Kidney tubule cell (primary cell): Measurements from ENCODE around the gene CHIC2.
A peak's percentile ranks its signal among the peaks of the same experiment; 100 is the strongest.
"Not testable (repeated sequence)": the region's sequence is repeated elsewhere in the genome, so short reads cannot be mapped to it uniquely, and the experiment has no call there.

ENCODE experiments used
- DNase-seq: peaks from one replicate; pipeline ENCODE4 v3.0.0-alpha.2; 2018; ENCODE audit warnings: low spot score

CHIC2 gene

DNA sequence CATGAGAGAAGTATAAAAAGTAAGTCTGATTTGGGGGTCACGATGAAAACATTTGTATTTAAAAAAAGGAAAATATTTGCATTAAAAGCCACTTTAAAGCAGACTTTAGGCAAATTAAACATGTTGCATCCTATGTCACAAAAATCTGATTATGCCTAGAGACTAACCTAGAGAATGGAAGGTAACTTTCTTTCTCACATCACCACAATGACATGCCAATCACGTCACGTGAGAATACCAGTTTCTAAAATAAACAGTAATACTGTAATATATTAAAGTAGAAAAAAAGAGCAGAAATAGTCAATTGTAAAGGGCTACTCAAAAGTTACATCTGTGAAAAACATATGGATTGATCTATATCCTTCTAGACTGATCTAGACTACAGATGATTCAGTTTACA, 3.3 kb downstream of the CHIC2 start:
- DNase-seq, result no peak

DNA sequence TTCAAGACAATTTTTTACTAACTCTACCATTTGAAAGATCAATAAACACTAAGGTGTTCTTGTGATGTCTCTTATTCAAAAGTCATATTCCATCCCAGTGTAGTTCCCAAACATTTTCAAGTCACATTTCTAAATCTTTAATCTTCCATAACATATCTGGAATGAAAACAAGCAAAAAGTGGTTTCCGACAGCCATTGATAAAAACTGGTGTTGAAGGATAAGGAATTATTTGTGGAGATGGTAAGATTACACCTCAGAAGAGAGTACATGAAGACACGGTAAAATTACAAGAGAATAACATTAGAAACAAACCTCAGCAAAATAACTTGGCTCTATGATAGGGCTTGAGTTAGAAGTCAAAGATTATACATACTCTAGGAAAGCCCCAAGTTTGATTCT, 4.3 kb downstream of the CHIC2 start:
- DNase-seq, result no peak

DNA sequence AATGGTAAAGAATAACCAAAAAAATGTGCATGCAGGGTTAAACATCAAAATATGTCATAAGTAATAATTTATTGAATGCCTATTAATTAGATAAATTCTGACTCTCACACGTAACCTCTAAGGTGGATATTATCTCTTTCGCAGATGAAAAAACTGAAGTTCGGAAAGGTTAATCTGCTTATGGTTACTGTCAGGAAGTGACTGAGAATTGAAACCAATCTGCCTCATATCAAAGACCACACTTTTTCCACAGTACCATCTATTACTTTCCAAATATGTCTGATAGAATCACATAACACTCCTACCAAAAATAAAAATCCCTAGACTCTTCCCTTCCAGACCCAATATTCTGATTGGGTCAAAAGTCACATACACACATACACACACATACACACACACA, 6.2 kb downstream of the CHIC2 start:
- no peak for DNase-seq

DNA sequence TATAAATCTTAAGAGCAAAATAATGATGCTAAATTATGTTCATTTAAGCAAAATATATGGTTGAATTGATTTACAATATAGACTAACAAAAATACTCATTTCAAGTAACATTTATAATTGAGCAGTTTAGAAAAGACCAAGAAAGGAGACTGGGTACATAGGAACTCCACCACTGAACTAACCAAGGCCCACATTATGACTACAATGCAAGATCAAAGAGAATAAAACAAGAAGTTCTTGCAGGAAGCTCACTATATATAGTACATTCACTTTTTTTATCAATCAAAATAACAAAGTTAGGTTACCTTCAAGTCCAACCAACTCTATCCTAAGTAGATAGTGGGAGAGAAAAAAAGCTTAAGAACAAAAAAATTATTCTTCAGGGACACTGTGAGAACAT, 8.0 kb downstream of the CHIC2 start:
- no peak for DNase-seq

DNA sequence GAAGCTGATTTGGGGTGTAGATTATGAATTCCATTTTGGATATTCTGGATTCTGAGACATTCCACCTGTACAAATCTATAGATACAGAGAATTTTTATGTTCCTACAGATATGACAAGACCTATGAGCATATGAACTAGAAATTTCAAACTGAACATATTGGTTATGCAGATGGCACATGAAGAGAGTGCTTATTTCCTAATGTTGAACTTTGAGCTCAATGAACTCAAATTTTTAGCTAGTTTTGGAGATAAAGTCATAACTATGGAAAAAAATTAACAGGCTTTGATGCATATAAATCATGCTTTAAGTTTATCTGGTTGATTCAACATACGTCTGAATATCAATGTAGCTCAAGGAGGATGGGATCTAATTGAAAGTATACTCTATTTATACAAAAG, 8.9 kb downstream of the CHIC2 start:
- no peak for DNase-seq

DNA sequence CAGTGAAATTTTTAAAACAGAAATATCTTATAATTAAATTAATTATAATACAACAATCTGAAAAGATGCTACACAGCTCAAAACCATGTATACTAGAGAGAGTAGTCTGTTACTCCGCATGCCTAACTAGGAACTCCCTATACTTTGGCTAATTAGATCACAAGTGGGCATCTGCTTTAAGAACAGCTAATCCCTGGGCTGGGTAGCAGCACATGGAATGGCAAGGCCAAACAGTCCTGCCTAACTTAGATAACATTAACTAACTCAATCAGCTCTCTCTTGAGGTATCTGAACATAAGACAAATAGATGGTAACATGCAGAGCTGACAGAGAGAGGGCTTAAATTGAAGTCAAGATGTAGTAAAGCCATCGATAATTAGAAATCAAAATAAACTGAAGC, 9.9 kb downstream of the CHIC2 start:
- DNase-seq, result no peak

DNA sequence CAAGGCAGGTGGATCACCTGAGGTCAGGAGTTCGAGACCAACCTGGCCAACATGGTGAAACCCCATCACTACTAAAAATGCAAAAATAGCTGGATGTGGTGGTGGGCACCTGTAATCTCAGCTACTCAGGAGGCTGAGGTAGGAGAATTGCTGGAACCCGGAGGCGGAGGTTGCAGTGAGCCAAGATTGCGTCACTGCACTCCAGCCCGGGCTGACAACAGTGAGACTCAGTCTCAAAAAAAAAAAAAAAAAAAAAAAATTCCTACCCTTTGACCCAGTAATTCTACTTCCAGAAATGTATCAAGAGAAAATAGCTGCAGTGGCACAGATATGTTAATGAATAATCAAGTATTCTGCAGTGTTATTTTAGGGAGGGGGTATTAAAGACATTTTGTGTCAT, 11.1 kb downstream of the CHIC2 start:
- not testable (repeated sequence) for DNase-seq

DNA sequence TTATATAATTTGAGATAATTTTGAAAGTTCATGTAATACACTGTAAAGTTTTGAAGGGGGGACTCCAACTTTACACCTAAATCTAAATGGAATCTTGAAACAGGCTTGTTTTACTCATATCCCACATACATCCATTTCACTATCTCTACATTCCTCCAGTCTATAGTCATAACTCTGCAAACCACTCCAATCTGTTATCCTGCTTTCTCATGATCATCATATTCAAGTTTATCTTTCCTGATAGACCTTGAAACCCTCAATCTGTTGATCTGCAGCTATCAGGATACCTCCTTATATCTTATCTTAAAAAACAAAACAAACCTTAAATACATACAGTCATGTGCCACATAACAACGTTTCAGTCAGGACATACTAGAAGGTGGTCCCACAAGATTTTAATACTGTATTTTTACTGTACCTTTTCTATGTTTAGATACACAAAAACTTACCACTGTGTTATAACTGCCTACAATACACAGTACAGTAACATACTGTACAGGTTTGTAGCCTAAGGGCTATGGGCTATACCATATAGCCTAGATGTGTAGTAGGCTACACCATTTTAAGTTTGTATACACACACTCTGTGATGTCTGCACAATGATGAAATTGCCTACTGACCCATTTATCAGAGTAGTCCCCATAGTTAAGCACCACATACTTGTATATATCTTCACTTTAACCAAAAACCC, 14.0 kb downstream of the CHIC2 start:
- DNase-seq, result peak; percentile 23

DNA sequence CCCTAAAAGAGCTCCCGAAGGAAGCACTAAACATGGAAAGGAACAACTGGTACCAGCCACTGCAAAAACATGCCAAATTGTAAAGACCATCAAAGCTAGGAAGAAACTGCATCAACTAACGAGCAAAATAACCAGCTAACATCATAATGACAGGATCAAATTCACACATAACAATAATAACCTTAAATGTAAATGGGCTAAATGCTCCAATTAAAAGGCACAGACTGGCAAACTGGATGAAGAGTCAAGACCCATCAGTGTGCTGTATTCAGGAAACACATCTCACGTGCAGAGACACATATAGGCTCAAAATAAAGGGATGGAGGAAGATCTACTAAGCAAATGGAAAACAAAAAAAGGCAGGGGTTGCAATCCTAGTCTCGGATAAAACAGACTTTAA, 20.8 kb downstream of the CHIC2 start:
- DNase-seq, result not testable (repeated sequence)

DNA sequence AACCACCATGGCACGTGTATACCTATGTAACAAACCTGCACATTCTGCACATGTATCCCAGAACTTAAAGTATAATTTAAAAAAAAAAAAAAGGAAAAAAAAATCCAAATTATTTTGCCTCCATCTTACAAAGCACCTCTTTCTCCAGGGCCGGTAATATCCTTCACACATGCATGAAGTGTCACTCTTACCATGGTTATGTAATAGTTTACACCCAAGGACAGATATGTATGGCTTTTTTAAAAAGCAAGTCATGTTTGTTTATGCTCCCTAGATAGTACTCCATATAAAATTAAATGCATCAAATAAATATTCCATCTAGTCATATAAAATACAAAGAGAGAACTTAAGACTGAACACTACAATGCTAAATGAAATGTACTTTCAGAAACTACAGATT, 22.5 kb downstream of the CHIC2 start:
- no peak for DNase-seq

DNA sequence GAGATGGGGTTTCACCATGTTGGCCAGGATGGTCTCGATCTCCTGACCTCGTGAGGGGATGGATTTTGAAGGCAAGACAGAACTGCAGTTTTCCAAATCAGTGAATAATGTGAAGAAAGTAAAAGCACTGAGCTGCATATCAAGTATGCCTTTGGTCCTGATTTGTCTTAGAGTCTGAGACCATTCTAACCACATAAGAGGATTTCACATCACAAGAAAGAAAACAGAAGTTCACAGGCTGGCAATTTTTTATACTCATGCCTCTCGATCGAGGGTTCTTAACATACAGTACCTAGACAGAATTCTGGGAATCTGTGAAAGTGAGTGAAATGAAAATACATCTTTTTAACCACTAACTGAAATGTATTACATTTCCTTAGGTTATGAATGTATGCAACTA, 23.3 kb downstream of the CHIC2 start:
- DNase-seq, result no peak

DNA sequence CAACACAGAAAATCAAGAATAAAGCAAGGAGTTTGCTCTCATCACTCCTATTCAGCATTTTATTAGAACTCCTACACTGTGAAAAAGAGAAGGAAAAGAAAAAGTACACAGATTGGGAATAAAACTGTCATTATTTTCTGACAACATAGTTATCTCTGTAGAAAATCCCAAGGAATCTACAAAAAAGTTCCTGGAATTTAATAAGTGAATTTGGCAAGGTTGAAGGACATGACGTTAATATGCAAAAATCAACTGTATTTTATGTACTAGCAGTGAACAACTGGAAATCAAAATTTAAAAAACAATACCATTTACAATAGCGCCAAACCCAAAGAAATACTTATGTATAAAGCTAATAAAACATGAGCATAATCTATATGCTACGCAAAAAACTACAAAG, 26.3 kb downstream of the CHIC2 start:
- DNase-seq, result no peak

DNA sequence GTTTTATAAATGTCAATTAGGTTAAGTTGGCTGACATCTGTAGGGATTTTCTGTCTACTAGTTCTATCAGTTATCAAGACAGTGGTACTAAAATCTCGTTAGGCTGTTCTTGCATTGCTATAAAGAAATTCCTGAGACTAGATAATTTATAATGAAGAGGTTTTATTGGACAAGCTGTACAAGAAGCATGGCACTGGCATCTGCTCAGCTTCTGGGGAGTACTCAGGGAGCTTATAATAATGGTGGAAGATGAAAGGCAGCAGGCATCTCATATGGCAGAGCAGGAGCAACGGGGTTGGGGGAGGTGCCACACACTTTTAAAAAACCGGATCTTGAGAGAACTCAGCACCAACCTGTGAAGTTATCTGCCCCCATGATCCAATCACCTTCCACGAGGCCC, 28.2 kb downstream of the CHIC2 start:
- DNase-seq, result no peak

DNA sequence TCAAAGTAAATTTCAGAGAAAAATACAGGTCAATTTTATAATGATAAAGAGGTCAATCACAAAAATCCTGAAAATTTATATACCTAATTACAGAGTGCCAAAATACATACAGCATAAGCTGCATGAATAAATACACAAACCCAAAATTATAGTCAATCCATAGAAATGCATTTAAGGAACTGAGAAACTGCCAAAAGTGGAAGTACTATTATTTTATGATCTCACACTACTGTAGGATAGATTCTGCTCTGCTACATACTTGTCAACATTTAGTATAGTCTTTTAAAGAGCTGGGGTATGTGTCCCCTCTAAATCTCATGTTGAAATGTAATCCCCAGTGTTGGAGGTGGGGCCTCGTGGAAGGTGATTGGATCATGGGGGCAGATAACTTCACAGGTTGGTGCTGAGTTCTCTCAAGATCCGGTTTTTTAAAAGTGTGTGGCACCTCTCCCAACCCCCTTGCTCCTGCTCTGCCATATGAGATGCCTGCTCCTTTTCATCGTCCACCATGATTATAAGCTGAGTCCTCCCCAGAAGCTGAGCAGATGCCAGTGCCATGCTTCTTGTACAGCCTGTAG, 31.8 kb downstream of the CHIC2 start:
- no peak for DNase-seq

DNA sequence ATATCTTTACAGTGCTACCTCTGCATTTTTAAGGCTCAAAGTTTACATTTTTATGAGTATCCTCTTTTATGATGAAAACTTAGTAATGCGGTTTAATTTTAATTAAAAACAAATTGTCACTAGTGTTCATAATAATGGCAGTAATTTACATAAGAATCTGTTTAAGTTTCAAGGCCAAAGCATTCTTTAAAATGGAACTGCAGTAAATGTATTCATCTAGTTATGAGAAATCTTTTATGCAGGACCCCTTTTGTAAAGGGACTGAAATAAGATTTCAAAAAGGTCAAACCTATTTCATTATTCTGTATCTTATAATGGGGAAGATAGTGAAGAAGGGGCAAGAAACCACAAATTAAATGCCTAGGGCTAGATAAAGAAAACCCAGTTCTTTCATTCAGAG, 37.1 kb downstream of the CHIC2 start:
- no peak for DNase-seq

DNA sequence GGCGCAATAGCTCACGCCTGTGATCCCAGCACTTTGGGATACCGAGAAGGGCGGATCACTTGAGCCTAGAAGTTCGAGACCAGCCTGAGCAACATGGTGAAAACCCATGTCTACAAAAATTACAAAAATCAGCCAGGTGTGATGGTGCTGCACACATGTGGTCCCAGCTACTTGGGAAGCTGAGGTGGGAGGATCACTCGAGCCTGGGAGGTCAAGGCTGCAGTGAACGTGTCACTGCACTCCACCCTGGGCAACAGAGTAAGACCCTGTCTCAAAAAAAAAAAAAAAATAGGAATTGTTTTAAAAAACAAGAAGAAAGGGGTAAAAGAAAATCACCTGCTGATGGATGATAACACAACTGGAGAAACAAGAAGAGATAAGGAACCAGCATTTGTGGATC, 38.8 kb downstream of the CHIC2 start:
- DNase-seq, result no peak

DNA sequence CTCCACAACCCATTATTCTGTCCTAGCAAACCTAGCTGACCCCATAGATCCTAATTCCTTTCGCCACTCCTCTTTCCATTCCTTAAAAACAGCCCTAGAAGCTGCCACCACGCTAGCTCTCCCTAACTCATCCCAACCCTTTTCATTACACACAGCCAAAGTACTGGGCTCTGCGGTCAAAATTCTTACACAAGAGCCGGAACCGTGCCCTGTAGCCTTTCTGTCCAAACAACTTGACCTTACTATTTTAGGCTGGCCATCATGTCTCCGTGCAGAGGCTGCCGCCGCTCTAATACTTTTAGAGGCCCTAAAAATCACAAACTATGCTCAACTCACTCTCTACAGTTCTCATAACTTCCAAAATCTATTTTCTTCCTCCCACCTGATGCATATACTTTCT, 41.4 kb downstream of the CHIC2 start:
- DNase-seq, result not testable (repeated sequence)

DNA sequence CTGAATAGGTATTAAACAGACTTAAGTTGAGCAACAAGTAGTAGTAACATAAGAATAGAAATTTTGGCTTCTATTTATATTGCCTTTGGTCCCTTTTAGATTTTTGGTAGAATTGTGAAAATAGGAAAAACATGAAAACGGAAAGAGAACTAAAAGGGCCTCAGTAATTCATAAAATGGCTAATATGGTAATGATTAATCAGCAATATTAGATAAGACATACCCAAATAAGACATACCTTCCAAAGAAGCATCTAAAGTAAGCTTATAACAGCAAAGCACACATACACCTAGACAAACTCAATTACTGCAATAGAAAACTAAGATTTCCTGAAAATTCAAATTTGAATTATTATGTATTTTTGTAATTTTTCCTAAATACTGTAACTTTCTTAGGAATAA, 46.4 kb downstream of the CHIC2 start:
- no peak for DNase-seq

DNA sequence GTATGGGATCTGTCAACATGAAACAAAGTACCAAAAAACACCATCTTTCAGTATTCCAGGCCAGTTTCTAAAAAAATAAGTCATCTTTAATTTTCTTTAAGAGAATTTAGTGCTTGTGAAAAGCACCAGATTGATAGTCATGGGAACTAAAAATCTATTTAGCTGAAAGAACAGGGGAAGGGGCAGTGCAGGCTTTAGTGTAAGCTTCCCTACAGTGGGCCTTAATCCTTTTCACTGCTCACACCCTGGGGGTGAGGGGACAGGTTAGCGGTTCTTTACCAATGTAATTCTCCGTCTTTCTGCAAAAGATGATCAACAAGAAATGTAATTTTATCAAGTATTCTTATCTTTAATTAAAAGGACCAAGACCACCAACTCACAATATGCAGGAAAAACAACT, 47.1 kb downstream of the CHIC2 start:
- no peak for DNase-seq

DNA sequence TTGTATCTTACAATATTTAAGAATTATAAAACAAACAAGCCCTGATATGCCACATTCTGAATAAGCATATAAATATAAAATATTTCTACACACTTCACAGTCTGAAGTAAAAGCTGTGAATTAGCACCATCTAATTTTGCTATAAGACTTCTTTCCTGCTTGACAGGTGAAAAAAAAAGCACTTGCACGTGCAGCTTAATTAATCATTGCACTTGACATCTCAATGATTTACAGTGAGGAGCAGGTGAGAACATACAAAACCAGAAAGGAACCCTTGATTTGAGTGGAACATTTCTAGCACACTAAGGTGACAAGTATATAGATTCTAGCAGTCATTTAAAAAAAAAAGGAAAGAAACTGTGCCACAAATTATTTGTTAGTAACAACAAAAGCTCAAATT, 47.9 kb downstream of the CHIC2 start:
- no peak for DNase-seq

DNA sequence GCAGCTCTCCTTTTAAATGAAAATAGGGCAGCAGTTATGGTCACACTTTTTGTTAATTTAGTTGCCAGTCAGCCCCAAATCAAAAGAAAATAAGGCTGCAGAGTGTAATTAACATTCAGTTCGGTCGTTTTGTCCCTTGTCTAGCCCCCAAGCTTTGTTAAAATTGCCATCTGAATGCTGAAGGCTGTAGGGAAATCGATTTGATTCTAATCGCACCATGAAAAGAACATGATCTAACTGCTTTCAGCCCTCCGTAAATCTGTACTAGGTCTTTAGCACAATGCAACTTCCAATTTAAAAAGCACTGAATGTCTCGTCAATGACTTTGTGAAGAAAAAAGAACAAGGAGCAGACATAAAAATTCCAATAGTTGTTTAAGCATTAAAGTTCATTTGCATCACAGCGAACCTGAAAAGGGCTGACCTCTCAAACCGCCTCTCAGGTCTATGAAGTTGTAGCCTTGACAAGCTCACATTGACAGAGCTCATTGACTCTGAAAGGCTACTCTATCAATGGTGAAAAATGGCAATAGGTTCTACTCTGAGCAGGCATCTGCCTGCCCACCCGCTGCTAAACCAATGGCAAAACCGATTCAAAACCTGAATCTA, 48.9 kb downstream of the CHIC2 start:
- DNase-seq, result no peak

DNA sequence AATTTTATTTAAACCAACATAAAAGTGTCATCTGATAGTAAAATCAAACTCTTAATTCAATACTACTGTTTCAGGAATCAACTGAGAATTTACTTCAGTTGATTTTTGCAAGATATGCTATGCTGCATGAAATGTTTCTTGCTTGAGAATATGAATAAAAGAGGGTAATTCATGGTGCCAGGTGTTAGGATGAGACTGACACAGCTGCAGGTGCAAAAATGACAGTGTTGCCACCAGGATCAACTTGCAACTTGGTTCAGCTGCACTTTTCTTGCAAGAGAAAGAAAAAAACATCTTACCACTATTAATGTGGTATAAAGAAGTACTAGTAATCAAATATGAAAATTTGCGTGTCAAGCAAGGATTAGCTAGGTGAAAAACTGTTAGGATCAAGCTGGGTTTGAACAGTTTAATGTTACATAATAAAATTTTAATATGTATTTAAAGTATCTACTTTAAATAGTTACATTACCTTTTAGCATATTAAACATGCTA, 49.7 kb downstream of the CHIC2 start:
- no peak for DNase-seq

DNA sequence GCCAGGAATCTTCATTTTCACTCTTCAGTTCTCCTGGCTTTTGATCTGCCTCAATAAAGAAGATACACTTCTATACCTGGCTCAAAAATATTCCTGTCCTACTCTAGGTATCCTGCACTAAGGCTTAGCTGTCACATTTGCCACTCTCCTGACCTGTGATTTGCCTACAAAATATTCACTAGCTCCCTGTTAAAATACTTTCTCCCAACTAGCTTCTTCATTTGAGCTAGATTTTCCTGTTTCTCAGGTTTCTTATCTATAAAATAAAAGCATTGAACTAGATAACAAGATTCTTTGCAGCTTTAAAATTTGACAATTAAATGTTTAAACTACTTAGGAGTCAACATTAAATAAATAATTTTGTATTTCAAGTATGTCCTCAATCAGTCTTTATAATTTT, 53.2 kb downstream of the CHIC2 start:
- DNase-seq, result no peak

DNA sequence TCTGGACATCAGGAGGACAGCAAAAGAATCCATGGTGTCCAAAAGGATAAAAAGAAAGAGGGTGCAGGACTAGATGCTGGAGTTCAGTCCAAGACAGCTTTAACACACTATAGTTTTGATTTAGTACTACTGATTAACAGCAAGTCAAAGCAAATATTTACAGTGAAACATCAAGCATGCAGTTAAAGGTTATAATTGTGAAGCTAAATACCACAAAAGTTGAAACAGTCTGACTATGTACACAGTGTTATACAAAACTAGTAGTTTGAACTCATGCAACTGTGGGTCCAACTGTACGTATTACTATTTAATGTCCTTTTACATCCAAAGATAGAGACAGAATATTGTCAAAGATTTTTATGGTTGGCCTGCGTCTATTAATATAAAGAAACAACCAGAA, 57.6 kb downstream of the CHIC2 start:
- no peak for DNase-seq
